ENCODE results near the gene PCLAF.
"Not testable (repeated sequence)": the region's sequence is repeated elsewhere in the genome, so short reads cannot be mapped to it uniquely, and the experiment has no call there.

Gene PCLAF

DNA sequence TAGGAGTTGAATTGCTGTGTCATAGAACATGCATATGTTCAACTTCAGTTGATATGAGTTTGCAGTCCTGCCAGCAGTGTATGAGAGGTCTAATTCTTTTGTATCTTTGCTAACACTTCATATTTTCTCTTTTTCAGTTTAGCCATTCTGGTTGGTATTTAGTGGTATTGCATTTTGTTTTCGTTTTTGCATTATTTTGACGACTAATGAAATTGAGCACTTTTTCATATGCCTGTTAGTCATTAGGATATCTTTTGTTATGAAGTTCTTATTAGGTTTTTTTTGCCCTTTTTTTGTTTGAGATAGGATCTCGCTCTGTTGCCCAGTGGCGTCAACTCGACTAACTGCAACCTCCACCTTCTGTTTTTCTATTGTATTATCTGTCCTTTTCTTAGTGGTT, 15.5 kb upstream of the PCLAF start:
- Histone ChIP-seq H3K36me3 (ENCODE audit: control insufficient read depth, insufficient read depth, low read length) (peaks cover 22% of the 10 kb centered on the region), H3K27me3 (ENCODE audit: control insufficient read depth, insufficient read depth, low read length, poor library complexity, severe bottlenecking) (no peaks in the 10 kb centered on the region), H3K27ac (ENCODE audit: insufficient read depth, low read depth, low read length, poor library complexity, severe bottlenecking) (no peak overlapping the region), H3K4me1 (ENCODE audit: control insufficient read depth, insufficient read depth, low read length) (no peaks in the 10 kb centered on the region), H3K4me3 (ENCODE audit: insufficient read depth, low read depth, low read length) (no peak overlapping the region), H3K9me3 (ENCODE audit: control insufficient read depth, low read length) (no peaks in the 10 kb centered on the region)
- 97 to 99% methylated on average over 2 to 5 of the region's 5 CpGs for WGBS, 2 experiments

DNA sequence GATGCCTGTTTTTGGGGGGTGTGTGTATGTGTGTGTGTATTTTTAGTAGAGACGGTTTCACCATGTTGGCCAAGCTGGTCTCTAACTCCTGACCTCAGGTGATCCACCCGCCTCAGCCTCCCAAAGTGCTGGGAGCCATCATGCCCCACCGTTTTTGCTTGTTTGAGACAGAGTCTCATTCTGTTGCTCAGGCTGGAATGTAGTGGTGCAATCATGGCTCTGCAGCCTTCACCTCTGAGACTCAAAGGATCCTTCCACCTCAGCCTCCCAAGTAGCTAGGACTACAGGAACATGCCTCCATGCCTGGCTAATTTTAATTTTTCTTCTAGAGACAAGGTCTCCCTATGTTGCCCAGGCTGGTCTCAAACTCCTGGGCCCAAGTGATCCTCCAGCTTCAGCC, 11.2 kb upstream of the PCLAF start:
- not testable (repeated sequence) for H3K4me1 ChIP-seq (ENCODE audit: control insufficient read depth, insufficient read depth, low read length); H3K27ac ChIP-seq (ENCODE audit: insufficient read depth, low read depth, low read length, poor library complexity, severe bottlenecking)
- 89 to 95% methylated on average over 3 of the region's 3 CpGs for WGBS, 2 experiments

DNA sequence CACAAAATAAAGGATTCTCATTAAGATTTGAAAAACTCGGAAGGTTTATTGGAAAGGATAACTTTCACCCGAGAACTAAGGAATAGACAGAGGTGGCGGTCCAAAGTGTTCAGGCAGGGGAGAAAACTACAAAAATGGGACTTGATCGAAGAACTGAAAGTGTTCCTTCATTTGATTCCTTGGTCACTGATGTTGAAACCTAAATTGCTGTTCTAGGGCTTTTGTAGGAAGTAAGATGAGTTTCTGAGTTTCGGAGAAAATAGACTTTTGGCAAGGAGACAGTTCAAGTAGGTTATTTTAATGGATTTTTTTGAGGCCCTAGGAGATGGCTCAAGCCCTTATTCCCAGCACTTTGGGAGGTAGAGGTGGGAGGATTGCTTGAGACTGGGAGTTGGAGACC, 7.8 kb upstream of the PCLAF start:
- Histone ChIP-seq H3K4me3 (ENCODE audit: insufficient read depth, low read depth, low read length) (no peak overlapping the region), H3K4me1 (ENCODE audit: control insufficient read depth, insufficient read depth, low read length) (no peaks in the 10 kb centered on the region), H3K27ac (ENCODE audit: insufficient read depth, low read depth, low read length, poor library complexity, severe bottlenecking) (no peak overlapping the region), H3K36me3 (ENCODE audit: control insufficient read depth, insufficient read depth, low read length) (no peaks in the 10 kb centered on the region), H3K27me3 (ENCODE audit: control insufficient read depth, insufficient read depth, low read length, poor library complexity, severe bottlenecking) (no peaks in the 10 kb centered on the region), H3K9me3 (ENCODE audit: control insufficient read depth, low read length) (no peaks in the 10 kb centered on the region)
- 94 to 95% methylated on average over 5 of the region's 5 CpGs for WGBS, 2 experiments

More for the DNA sequence above, 11.2 kb upstream of the PCLAF start:
- H3K27me3 ChIP-seq (ENCODE audit: control insufficient read depth, insufficient read depth, low read length, poor library complexity, severe bottlenecking); H3K4me3 ChIP-seq (ENCODE audit: insufficient read depth, low read depth, low read length); H3K9me3 ChIP-seq (ENCODE audit: control insufficient read depth, low read length): not testable (repeated sequence)
- peaks cover 12% of the 10 kb centered on the region for H3K36me3 ChIP-seq (ENCODE audit: control insufficient read depth, insufficient read depth, low read length)

DNA sequence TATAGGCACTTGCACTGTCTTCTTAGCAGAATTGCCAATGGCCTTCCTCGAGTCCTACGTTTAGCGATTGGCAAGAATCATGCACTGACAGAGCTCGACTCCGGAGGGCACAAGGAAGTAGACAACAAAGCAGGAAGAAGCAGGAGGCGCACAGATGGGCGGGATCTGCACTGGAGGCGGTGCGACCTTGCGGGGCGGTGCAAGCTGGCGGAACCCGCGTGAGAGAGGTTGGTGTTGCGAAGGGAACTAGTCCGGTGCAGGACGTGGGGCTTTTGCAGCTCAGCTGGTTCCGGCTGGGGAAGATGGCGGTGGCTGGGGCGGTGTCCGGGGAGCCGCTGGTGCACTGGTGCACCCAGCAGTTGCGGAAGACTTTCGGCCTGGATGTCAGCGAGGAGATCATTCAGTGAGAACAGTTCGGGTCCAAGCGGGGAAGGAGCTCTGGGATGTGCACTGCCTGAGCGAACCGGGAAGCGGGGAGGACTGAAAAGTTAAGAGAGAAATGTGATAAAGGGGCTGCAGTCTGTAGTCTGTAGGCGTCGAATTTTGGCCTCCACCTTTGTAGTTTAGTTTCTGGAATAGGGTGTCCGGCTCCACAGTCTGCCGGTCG, 6.4 kb upstream of the PCLAF start, which contains the start of gene TRIP4:
TSS of gene TRIP4 (plus strand) at position 275 of the 607 bp plus-strand sequence. CDS start at position 303, 28 bp downstream.
- Histone ChIP-seq H3K27ac (ENCODE audit: insufficient read depth, low read depth, low read length, poor library complexity, severe bottlenecking) (peak within 1 kb of the TSS; percentile 37), H3K4me1 (ENCODE audit: control insufficient read depth, insufficient read depth, low read length) (no peaks in the 10 kb centered on the region), H3K4me3 (ENCODE audit: insufficient read depth, low read depth, low read length) (peak within 1 kb of the TSS; percentile 69), H3K9me3 (ENCODE audit: control insufficient read depth, low read length) (no peaks in the 10 kb centered on the region), H3K36me3 (ENCODE audit: control insufficient read depth, insufficient read depth, low read length) (no peaks in the 10 kb centered on the region), H3K27me3 (ENCODE audit: control insufficient read depth, insufficient read depth, low read length, poor library complexity, severe bottlenecking) (no peaks in the 10 kb centered on the region)
- 1 to 2% methylated on average over 35 of the region's 35 CpGs for WGBS, 2 experiments

DNA sequence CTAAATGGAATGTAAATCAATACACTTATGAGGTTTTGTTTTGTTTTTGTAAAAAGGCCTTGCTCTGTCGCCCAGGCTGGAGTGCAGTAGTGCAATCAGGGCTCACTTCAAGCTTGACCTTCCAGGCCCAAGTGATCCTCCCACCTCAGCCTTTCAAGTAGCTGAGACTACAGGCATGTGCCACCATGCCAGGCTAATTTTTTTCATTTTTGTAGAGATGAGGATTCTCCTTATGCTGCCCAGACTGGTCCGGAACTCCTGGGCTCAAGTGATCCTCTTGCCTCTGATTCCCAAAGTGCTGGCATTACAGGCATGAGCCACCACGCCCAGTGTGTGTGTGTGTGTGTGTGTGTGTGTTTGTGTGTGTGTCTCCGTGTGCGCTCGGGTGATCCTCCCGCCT, 5.0 kb upstream of the PCLAF start:
- WGBS, 2 experiments: 94 to 98% methylated on average over 6 to 7 of the region's 7 CpGs
- H3K27me3 ChIP-seq (ENCODE audit: control insufficient read depth, insufficient read depth, low read length, poor library complexity, severe bottlenecking): no peaks in the 10 kb centered on the region
- no peaks in the 10 kb centered on the region for H3K36me3 ChIP-seq (ENCODE audit: control insufficient read depth, insufficient read depth, low read length)
- H3K9me3 ChIP-seq (ENCODE audit: control insufficient read depth, low read length): no peaks in the 10 kb centered on the region
- no peak overlapping the region for H3K4me3 ChIP-seq (ENCODE audit: insufficient read depth, low read depth, low read length)
- no peaks in the 10 kb centered on the region for H3K4me1 ChIP-seq (ENCODE audit: control insufficient read depth, insufficient read depth, low read length)
- no peak overlapping the region for H3K27ac ChIP-seq (ENCODE audit: insufficient read depth, low read depth, low read length, poor library complexity, severe bottlenecking)

DNA sequence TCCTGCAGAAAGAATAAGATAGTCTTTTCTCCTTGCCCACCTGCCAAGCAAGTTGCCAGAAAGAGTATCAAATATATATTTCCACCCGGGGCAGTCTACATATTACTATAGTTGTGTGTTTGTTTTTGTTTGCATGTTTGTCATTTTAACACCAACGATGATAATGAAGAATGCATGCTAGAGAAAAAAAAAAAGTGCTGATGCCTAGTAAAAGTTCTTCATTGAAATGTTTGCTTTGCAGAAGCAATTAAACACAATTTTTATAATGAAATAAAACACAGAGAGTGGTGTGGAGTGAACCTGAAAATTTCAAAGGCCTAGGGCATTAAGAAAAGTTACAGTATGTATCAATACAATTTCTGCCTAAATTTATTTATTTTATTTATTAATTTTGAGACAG, 2.5 kb upstream of the PCLAF start:
- 100% methylated on average over 2 of the region's 2 CpGs; no CpG with 5 or more reads in 1 of the 2 experiments for WGBS, 2 experiments
- no peaks in the 10 kb centered on the region for H3K9me3 ChIP-seq (ENCODE audit: control insufficient read depth, low read length)
- H3K4me3 ChIP-seq (ENCODE audit: insufficient read depth, low read depth, low read length): no peak overlapping the region

DNA sequence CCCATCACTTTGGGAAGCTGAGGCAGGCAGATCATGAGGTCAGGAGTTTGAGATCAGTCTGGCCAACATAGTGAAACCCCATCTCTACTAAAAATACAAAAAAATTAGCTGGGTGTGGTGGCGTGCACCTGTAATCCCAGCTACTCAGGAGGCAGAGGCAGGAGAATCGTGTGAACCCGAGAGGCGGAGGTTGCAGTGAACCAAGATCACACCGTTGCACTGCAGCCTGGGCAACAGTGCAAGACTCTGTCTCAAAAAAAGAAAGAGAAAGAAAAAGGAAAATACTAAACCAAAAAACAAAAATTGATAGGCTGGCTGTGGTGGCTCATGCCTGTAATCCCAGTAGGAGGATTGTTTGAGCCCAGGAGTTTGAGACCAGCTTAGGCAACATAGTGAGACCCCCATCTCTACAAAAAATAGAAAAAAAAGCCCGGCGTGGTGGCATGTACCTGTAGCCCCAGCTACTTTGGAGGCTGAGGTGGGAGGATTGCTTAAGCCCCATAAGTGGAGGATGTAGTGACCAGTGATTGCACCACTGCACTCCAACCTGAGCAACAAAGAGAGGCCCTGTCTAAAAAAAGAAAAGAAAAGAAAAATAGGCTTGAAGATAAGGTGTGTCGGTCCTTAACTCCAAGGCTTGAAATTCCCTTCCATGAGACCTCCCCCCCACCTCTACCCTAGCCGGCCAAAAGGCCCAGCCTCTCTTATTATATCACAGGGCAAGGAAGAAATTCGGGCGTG, 941 bp downstream of the PCLAF start:
- H3K27me3 ChIP-seq (ENCODE audit: control insufficient read depth, insufficient read depth, low read length, poor library complexity, severe bottlenecking); H3K27ac ChIP-seq (ENCODE audit: insufficient read depth, low read depth, low read length, poor library complexity, severe bottlenecking); H3K9me3 ChIP-seq (ENCODE audit: control insufficient read depth, low read length); H3K4me1 ChIP-seq (ENCODE audit: control insufficient read depth, insufficient read depth, low read length): not testable (repeated sequence)
- Histone ChIP-seq H3K36me3 (ENCODE audit: control insufficient read depth, insufficient read depth, low read length) (peaks cover 12% of the 10 kb centered on the region), H3K4me3 (ENCODE audit: insufficient read depth, low read depth, low read length) (peak overlapping the region; percentile 58)
- WGBS, 2 experiments: 67 to 69% methylated on average over 11 of the region's 11 CpGs

More for the DNA sequence above, 2.5 kb upstream of the PCLAF start:
- Histone ChIP-seq H3K27me3 (ENCODE audit: control insufficient read depth, insufficient read depth, low read length, poor library complexity, severe bottlenecking) (no peaks in the 10 kb centered on the region), H3K4me1 (ENCODE audit: control insufficient read depth, insufficient read depth, low read length) (no peaks in the 10 kb centered on the region), H3K36me3 (ENCODE audit: control insufficient read depth, insufficient read depth, low read length) (no peaks in the 10 kb centered on the region), H3K27ac (ENCODE audit: insufficient read depth, low read depth, low read length, poor library complexity, severe bottlenecking) (no peak overlapping the region)

DNA sequence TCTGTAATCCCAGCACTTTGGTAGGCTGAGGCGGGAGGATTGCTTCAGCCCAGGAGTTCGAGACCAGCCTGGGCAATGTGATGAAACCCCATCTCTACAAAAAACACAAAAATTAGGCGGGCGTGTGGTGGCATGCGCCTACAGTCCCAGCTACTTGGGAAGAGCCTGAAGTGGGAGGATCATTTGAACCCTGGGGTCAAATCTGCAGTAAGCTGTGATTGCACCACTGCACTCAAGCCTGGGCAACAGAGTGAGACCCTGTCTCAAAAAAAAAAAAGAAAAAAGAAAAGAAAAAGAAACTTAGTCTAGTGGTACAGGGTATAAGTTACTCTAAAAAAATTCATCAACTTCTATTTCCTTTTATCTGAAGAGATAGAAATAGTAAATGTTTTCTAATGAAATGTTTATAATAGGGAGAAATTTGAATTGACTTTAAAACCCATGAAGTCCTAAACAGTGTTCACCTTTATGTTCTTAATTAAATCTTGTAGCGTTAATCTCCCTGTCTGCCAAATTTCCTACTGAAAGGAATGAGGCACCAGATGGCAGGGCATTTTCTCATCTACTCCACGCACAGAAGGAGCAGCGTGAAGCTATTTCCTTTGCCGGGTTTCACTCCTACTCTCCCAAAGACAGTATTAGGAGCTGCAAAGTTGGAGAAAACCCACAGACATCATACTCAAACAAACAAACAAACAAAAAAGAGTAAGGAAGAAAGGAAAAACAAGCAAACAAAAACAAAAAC, 1.9 kb downstream of the PCLAF start:
- Histone ChIP-seq H3K4me1 (ENCODE audit: control insufficient read depth, insufficient read depth, low read length) (no peaks in the 10 kb centered on the region), H3K9me3 (ENCODE audit: control insufficient read depth, low read length) (no peaks in the 10 kb centered on the region), H3K4me3 (ENCODE audit: insufficient read depth, low read depth, low read length) (peak overlapping the region; percentile 58), H3K27ac (ENCODE audit: insufficient read depth, low read depth, low read length, poor library complexity, severe bottlenecking) (no peak overlapping the region), H3K36me3 (ENCODE audit: control insufficient read depth, insufficient read depth, low read length) (peaks cover 14% of the 10 kb centered on the region), H3K27me3 (ENCODE audit: control insufficient read depth, insufficient read depth, low read length, poor library complexity, severe bottlenecking) (no peaks in the 10 kb centered on the region)
- WGBS, 2 experiments: 77 to 79% methylated on average over 9 of the region's 9 CpGs

DNA sequence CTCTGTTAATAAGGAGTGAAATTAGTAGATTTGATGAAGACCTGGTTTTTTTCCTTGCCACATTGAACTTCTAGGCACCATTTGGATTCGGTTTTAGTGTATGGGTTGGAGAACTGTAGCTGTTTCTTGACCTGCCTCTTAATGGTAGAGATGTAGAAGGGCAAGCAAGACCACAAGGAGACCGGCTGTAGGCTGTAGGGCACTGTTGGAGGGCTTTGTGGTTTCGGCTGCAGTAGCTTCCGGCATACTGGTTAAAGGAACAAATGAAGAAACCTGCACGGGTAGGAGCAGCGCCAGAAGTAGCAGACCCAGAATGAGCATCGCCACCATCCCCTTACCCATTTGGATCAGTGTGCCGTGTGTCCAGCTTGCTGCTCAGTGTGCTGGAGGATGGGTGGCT, 7.9 kb downstream of the PCLAF start:
- WGBS, 2 experiments: 96 to 97% methylated on average over 8 of the region's 8 CpGs
- Histone ChIP-seq H3K9me3 (ENCODE audit: control insufficient read depth, low read length) (no peaks in the 10 kb centered on the region), H3K4me3 (ENCODE audit: insufficient read depth, low read depth, low read length) (no peak overlapping the region)

DNA sequence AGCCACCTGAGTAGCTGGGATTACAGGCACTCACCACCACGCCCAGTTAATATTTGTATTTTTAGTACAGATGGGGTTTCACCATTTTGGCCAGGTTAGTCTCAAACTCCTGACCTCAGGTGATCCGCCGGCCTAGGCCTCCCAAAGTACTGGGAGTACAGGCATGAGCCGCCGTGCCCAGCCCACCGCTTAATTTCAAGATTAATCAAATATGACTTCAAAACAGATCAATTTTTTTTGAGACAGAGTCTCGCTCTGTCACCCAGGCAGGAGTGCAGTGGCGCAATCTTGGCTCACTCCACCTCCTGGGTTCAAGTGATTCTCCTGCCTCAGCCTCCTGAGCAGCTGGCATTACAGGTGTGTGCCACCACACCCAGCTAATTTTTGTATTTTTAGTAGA, 9.9 kb downstream of the PCLAF start:
- 91 to 92% methylated on average over 8 of the region's 8 CpGs for WGBS, 2 experiments
- peaks cover 15% of the 10 kb centered on the region for H3K36me3 ChIP-seq (ENCODE audit: control insufficient read depth, insufficient read depth, low read length)
- H3K4me3 ChIP-seq (ENCODE audit: insufficient read depth, low read depth, low read length): not testable (repeated sequence)

More for the DNA sequence above, 7.9 kb downstream of the PCLAF start:
- Histone ChIP-seq H3K27me3 (ENCODE audit: control insufficient read depth, insufficient read depth, low read length, poor library complexity, severe bottlenecking) (no peaks in the 10 kb centered on the region), H3K4me1 (ENCODE audit: control insufficient read depth, insufficient read depth, low read length) (no peaks in the 10 kb centered on the region), H3K27ac (ENCODE audit: insufficient read depth, low read depth, low read length, poor library complexity, severe bottlenecking) (no peak overlapping the region), H3K36me3 (ENCODE audit: control insufficient read depth, insufficient read depth, low read length) (peaks cover 19% of the 10 kb centered on the region)

More for the DNA sequence above, 9.9 kb downstream of the PCLAF start:
- H3K9me3 ChIP-seq (ENCODE audit: control insufficient read depth, low read length); H3K4me1 ChIP-seq (ENCODE audit: control insufficient read depth, insufficient read depth, low read length); H3K27ac ChIP-seq (ENCODE audit: insufficient read depth, low read depth, low read length, poor library complexity, severe bottlenecking); H3K27me3 ChIP-seq (ENCODE audit: control insufficient read depth, insufficient read depth, low read length, poor library complexity, severe bottlenecking): not testable (repeated sequence)
